IPS-15b (cell line): ENCODE results near the gene PLCL2.

Source experiments
- H3K27me3 ChIP-seq: one replicate; pipeline ENCODE4 v1.6.1; 2013; ENCODE audit warnings: low read length; ENCODE audit not compliant: control insufficient read depth, insufficient read depth
- H3K36me3 ChIP-seq: one replicate; pipeline ENCODE4 v1.6.1; 2013; ENCODE audit warnings: low read length; ENCODE audit not compliant: control insufficient read depth, insufficient read depth
- H3K4me1 ChIP-seq: one replicate; pipeline ENCODE4 v1.6.1; 2013; ENCODE audit warnings: mild to moderate bottlenecking, low read length; ENCODE audit not compliant: control insufficient read depth, insufficient read depth
- H3K4me3 ChIP-seq: one replicate; pipeline ENCODE4 v1.5.1; 2013; ENCODE audit warnings: low read depth, low read length
- H3K9ac ChIP-seq: one replicate; pipeline ENCODE4 v1.6.1; 2013; ENCODE audit warnings: low read depth, mild to moderate bottlenecking, low read length
- H3K9me3 ChIP-seq: one replicate; pipeline ENCODE4 v1.6.1; 2013; ENCODE audit warnings: mild to moderate bottlenecking, low read length; ENCODE audit not compliant: control insufficient read depth, insufficient read depth

Gene PLCL2

DNA sequence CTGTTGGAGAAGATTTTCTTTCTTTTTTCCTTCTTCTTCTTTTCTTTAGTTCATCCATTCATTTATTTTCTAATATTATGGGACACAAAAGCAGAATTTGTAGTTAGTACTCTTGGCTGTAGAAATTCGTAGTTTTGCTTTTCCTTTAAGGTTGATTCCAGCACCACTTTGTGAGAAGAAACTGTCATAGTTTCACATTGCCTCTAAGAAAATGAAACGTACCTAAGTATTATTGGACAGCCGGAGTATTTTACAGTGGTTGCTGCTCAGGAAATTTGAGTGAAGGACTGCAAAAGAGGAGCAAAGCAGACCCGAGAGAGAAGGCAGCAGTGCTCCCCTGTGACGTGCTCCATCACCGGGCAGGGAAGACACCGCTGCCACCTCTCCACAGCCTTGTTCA lies 48.1 kb downstream of the PLCL2 start:
- Histone ChIP-seq H3K9me3 (no peaks in the 10 kb centered on the region), H3K4me3 (no peak overlapping the region), H3K27me3 (no peaks in the 10 kb centered on the region), H3K9ac (no peak overlapping the region), H3K36me3 (no peaks in the 10 kb centered on the region), H3K4me1 (peaks cover 8% of the 10 kb centered on the region)

DNA sequence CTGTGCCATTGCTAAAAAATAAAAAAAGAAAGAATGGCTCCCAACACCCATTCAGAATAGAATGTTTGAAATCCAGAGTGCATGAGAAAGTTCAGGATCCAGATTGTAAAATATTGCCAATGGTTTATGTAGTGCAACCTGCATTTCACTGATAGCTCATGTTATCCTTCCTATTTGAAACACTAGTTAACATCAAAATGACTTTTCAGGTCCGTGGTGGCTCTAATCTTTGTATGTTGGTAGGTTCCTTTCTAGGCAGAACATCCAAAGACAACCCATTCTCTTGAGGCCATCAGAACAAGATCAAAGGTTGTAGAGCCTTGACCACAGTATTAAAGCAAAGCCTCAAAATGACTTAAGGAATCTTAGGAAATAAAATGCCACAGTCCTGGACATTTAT lies 51.0 kb downstream of the PLCL2 start:
- no peak overlapping the region for H3K4me3 ChIP-seq
- peaks cover 8% of the 10 kb centered on the region for H3K4me1 ChIP-seq
- no peaks in the 10 kb centered on the region for H3K27me3 ChIP-seq
- H3K9me3 ChIP-seq = no peaks in the 10 kb centered on the region
- H3K9ac ChIP-seq = no peak overlapping the region
- no peaks in the 10 kb centered on the region for H3K36me3 ChIP-seq

DNA sequence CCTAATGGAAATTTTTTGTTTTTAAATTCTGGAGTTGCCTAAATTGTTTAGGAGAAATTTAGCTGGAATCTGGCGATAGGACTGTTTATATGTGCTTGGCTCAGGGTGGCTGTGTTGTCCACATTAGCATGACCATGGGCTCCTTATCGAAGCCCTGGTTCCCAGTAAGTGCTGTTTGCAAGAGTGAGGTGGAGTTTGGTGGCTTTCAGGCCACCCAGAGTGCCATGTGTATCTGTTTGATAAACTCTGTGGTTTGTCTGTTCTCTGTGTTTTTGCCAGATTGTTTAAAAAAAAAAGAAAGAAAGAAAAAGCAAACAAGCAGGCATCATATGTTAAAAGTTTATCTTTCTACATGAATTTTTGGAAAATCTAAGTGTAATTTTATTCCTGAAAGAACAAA lies 51.5 kb downstream of the PLCL2 start:
- Histone ChIP-seq H3K9me3 (no peaks in the 10 kb centered on the region), H3K4me3 (no peak overlapping the region)

DNA sequence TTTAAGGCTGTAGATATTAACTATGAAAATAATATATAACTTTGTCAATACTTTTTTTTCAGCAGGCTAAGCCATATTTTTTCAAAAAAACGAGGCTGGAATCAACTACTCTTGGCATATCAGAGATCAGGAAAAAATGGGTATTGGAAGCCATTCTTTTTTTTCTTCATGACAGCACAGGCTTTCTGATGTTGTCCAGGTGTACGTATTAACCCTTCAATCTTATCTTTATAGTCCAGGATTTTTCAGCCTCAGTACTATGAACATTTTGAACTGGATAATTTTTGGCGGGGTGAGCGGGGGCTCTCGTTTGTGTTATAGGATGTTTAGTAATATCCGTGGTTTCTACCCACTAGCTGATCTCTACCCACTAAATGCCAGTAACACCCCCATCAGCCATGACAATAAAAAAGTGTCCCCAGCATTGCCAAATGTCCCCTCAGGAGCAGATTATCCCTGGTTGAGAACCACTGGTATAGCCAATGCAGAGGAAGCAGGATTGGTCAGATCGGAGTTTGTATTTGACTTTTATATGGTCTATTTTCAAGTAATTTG lies 52.0 kb downstream of the PLCL2 start:
- Histone ChIP-seq H3K9ac (no peak overlapping the region), H3K4me1 (peaks cover 8% of the 10 kb centered on the region), H3K9me3 (no peaks in the 10 kb centered on the region), H3K27me3 (no peaks in the 10 kb centered on the region), H3K4me3 (no peak overlapping the region), H3K36me3 (no peaks in the 10 kb centered on the region)

More for the DNA sequence above, 51.5 kb downstream of the PLCL2 start:
- H3K36me3 ChIP-seq = no peaks in the 10 kb centered on the region
- no peak overlapping the region for H3K9ac ChIP-seq
- H3K27me3 ChIP-seq = no peaks in the 10 kb centered on the region
- H3K4me1 ChIP-seq = peaks cover 8% of the 10 kb centered on the region

DNA sequence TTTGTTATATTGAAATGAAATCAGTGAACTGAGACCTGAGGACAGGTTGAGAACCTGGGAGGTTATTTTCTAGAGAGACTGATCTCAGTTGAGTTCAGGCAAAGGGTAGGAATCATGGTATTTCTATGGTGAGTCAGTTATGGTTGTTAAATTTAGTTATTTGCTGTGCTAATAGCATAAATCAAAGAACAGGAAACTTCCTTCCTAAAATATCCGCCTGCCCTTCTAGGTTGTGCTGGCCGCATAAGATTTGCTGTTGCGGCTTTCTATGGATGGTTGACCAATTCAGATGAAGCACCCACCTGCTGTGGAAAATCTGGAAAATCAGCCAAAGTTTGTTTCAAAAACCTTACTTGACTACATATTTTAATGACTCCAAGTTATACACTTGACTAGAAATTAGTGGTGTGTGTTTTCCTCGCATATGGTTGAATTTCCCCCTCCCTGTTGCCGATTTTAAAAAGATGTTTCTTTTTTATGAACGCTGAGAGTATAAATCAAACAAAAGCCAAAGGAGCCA lies 52.6 kb downstream of the PLCL2 start:
- Histone ChIP-seq H3K9me3 (no peaks in the 10 kb centered on the region), H3K4me3 (no peak overlapping the region), H3K9ac (no peak overlapping the region), H3K27me3 (no peaks in the 10 kb centered on the region), H3K36me3 (no peaks in the 10 kb centered on the region), H3K4me1 (peaks cover 8% of the 10 kb centered on the region)

DNA sequence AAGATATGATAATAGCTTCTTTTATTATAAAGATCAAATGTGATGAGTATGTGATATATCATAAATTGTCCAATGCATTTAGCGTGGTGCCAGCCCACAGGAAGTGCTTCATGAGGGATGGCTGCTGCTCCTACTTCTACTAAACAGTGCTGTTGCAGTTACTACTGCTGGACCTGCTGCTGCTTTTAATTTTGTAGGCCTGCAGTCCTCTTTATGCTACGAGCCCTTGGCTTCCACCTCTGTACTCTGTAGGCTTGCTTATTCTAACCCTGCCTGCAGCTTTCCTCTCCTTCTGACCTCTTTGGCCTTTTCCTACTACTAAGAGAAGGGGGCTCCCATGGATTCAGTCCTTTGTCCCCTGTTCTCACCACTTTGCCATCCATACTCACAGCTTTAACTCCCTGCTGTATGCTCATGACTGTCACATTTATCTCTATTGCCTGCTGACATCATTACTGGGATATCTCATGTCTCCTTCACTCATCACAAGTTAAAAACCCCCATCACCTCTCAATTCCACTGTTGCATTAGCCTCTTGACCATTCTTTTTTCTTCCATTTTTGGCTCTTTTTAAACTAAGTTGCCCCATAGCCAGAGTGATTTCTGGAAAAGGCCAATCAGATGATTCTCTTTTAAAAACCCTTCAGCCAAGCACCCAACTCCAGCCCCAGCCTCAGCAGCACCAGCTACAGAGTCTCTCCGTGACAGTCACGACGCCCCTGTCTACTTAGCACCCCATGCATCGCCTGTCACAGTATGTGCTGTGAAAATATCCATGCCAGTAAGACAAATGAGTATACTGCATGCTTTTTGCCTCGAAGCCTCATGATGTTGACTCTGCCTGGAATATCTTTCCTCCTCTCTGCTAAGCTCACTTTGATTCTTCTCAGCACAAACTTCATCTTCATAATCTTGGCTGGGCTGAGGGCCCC lies 56.3 kb downstream of the PLCL2 start:
- H3K9ac ChIP-seq = no peak overlapping the region
- H3K27me3 ChIP-seq = no peaks in the 10 kb centered on the region
- H3K4me1 ChIP-seq = peaks cover 4% of the 10 kb centered on the region

DNA sequence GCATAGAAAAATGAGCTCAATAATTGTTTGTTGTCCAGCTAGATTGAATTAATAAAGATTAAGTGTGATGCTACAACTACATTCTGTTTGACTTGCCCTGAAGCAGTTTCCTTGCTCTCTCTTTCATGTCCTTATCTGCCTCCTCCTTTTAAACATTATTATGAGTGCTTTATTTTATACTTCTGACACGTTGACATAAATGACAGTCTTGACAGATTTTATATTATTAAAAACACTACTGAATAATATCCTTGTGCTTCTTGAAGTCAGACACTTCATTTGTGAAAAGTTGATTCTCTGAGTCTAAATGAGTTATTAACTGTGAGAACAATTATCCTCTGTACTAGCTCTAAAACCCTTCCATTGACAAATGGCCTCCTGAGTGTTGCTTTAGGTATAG lies 58.2 kb downstream of the PLCL2 start:
- no peak overlapping the region for H3K4me3 ChIP-seq
- H3K36me3 ChIP-seq = no peaks in the 10 kb centered on the region
- no peaks in the 10 kb centered on the region for H3K27me3 ChIP-seq
- no peak overlapping the region for H3K9ac ChIP-seq
- no peaks in the 10 kb centered on the region for H3K9me3 ChIP-seq
- no peaks in the 10 kb centered on the region for H3K4me1 ChIP-seq

More for the DNA sequence above, 56.3 kb downstream of the PLCL2 start:
- no peaks in the 10 kb centered on the region for H3K36me3 ChIP-seq
- H3K4me3 ChIP-seq = no peak overlapping the region
- no peaks in the 10 kb centered on the region for H3K9me3 ChIP-seq

DNA sequence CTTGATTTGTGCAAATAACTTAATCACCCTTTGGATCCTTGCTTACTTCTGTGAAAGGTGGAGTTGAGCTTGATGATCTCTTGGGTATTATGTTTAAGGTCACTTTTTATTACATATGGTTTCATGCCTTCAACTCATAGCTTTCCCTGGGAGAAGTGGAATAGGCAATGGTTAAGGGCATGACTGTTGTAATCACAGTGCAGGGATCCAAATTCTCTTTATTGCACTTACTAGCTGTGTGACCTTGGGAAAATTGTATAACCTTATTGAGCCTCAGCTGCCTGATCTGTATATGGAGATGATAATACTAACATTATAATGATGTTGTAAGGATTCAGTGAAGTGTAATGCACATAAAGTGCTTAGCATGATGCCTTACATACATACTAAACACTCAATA lies 59.1 kb downstream of the PLCL2 start:
- Histone ChIP-seq H3K27me3 (no peaks in the 10 kb centered on the region), H3K4me3 (no peak overlapping the region), H3K4me1 (no peaks in the 10 kb centered on the region), H3K9ac (no peak overlapping the region), H3K9me3 (no peaks in the 10 kb centered on the region), H3K36me3 (no peaks in the 10 kb centered on the region)

DNA sequence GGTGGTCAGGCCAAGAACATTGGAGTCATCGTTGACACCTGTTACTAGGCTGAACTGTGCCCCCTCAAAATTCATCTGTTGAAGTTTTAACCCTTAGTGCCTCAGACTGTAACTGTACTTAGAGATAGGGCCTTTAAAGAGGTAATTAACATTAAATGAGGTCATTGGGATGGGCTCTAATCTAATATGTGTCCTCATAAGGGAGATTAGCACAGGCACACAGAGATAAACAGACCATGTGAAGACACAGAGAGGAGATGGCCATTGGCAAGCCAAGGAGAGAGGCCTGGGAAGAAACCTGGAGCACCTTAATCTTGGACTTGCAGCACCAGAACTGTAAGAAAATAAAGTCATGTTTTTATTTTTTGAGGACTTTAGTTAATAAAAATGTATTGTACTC lies 59.6 kb downstream of the PLCL2 start:
- Histone ChIP-seq H3K9me3 (no peaks in the 10 kb centered on the region), H3K4me3 (no peak overlapping the region), H3K27me3 (no peaks in the 10 kb centered on the region), H3K4me1 (no peaks in the 10 kb centered on the region), H3K9ac (no peak overlapping the region), H3K36me3 (no peaks in the 10 kb centered on the region)

DNA sequence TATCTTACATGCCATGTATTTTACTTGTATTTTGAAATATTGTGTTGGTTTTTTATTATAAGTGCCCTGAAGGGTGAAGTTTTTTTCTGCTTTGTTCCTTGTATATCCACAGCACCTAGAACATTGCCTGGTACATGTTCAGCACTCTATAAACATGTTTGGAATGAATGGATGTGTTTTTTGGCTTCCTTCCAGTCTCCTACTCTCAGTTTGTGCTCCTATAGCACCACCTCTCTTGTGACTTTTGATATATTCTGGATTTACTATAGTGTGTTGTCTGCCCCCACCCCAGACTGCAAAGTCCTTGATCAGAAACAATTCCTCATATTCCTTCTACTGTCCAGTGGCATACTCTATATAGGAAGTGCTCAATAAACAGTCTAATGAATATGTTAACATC lies 60.6 kb downstream of the PLCL2 start:
- Histone ChIP-seq H3K9me3 (no peaks in the 10 kb centered on the region), H3K4me3 (no peak overlapping the region), H3K36me3 (no peaks in the 10 kb centered on the region), H3K9ac (no peak overlapping the region), H3K4me1 (no peaks in the 10 kb centered on the region), H3K27me3 (no peaks in the 10 kb centered on the region)

DNA sequence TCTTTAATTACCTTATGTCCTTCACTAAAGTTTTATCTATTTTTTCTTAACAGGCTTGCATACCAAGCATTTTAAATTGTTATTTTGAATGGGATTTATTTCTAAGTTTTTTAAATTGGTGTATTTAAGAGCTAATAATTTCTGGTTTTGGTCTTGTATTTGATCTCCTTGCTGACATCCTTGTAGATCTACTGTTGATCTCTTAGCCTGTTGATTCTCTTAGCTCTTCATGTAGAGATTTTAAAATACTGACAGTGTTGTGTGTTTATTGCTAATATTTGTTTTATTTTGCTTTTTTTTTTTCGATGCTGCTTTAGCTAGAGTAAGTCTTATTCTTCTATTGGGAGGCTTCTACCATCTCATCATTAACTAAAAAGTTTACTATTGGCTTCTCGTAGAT lies 65.5 kb downstream of the PLCL2 start:
- Histone ChIP-seq H3K27me3 (no peaks in the 10 kb centered on the region), H3K4me1 (no peaks in the 10 kb centered on the region), H3K36me3 (no peaks in the 10 kb centered on the region), H3K4me3 (no peak overlapping the region), H3K9me3 (no peaks in the 10 kb centered on the region), H3K9ac (no peak overlapping the region)

DNA sequence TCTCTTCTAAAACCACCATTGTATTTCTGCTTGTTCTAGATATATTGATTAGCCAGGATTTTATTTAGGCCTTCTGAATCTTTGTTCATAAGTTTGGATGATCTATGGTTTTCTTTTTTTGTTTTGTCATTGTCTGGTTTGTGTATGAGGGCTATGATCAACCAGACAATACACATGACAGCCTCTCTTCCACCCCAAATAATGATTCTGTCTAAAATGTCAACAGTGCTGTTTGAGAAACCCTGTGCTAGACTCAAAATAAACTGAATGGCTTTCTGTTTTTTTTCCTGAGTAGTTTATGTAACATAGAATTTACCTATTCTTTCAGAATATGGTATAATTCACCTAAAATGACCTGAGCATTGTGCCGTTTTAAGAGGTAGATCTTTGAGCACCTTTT lies 66.1 kb downstream of the PLCL2 start:
- Histone ChIP-seq H3K4me3 (no peak overlapping the region), H3K9ac (no peak overlapping the region), H3K9me3 (no peaks in the 10 kb centered on the region), H3K27me3 (no peaks in the 10 kb centered on the region), H3K36me3 (no peaks in the 10 kb centered on the region), H3K4me1 (no peaks in the 10 kb centered on the region)
